ENCODE results near the gene MTHFSD.
A peak's percentile ranks its signal among the peaks of the same experiment; 100 is the strongest.

MTHFSD gene

DNA sequence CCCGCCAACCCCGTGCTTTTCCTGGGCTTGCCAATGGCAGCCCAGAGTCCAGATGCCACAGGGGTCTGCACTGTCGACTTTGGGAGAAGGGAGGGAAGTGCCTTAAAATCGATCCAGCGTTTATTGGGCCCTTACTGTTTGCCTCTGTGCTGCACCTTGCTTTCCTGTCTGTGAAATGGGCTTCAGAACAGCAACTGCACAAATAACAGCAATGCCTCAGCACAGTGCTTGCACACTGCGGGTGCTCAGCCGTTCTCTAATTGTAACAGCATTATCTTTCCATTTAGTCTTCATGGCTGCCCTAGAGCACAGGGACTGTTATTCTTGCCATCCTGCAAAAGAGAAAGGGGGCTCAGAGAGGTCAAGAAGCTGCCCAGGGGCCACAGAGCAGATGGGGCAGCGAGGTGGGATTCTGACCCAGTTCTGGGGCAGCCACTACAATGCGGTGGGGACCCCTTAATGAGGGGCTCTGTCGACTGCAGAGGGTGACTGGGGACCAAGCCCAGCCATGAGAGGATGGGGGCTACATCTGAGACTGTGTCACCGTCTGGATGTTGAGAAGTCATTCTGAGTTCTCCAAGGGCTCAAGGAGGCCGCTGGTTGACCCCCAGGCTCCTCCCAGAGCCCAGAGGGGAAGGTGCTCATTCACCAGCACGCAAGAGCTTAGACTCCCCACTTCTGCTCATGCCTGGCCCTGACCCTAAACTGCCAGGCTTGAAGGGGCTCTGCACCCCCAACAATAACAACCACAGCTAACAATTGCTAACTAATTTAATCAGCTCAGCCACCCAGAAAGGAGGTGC lies 54.1 kb downstream of the MTHFSD start:
- no peak for DNase-seq (ENCODE audit: low spot score)

DNA sequence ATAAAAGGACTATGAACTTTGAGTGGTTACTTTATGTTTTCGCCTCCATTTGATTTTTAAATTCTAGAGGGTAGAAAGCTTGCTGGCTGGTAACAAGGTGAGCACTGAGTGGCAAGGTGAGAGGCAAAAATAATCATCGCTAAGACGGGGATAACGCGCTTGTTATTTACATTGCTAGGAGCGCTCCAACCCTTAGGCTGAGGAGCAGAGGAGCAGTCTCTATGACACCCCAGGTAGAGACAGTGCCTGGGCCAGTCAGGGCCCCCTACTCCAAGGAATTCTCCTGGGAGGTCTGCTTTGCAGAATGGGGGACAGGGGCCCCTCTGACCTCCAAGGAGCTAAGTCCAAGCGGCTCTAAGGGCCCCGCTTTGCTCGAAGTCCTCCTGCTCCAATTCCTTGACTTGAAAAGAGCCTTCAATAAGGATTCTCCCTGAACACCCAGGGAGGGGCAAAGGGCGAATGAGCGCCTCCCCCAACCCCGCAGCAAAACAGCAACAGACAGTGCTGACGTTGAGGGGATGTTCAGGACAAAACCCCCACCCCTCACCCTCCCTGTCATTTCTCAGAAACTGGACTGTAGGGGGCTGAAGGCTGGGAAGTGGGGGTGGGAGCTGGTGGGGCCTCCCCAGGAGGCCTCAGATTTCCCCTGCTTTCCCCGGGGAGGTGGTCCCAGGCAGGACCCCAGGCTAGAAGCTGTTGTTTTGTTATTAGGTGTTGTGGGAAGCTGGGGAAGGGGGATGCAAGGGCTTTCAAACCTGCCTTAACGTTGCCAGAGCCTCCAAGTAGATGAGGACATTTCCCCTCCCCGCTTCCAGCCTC lies 54.9 kb downstream of the MTHFSD start:
- DNase-seq (ENCODE audit: low spot score): no peak

DNA sequence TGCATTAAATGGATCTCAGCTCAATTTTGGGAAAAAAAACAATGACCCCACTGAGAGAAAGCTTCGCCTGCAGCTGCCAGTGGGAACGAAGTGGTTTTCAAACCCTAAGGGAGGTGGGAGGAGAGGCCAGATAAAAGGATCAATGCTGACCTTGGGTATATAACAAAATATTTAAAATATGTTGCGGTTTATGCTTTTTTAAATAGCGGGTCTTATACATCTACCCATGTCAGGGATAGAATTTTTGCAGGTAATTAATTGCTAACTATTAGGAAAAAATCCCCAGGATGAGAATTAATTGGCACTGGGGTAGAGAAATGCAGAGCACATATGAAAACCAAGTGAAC lies 55.6 kb downstream of the MTHFSD start:
- no peak for DNase-seq (ENCODE audit: low spot score)

DNA sequence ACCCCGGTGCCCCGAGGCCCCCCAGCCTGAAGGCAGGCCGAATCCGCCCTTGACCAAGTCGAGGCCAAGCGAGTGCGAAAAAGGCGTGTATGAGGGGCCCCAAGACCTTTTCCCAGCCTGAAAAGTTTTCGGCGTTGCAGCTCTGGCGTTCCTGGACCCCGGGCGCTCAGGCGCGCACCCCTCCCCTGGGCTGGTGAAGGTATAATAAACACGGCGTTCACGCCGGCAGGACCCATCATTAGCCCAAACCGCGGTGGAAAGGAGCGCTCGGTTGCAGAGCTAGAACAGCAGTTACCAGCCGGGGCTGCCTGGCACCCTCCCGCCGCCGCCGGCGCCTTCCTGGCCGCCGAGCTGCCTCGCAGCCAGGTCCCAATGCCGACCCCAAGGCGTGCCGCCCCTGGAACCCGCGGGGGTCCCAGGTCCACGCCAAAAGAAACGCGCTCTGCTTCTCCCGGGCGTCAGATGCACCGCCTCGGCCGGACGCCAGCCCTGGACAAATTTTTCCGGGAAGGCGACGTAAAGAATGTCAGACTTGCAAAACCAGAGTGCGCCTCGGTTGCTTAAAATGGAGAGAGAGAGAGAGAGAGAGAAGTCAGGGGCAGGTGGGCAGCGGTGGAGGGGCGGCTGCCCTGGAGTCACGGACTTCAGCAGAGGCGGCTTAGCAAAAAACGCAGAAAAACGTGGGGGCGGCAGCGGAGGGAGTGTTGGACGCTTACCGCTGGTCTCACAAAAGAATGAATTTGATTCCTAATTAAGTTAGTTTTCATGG lies 56.2 kb downstream of the MTHFSD start:
- no peak for DNase-seq (ENCODE audit: low spot score)

DNA sequence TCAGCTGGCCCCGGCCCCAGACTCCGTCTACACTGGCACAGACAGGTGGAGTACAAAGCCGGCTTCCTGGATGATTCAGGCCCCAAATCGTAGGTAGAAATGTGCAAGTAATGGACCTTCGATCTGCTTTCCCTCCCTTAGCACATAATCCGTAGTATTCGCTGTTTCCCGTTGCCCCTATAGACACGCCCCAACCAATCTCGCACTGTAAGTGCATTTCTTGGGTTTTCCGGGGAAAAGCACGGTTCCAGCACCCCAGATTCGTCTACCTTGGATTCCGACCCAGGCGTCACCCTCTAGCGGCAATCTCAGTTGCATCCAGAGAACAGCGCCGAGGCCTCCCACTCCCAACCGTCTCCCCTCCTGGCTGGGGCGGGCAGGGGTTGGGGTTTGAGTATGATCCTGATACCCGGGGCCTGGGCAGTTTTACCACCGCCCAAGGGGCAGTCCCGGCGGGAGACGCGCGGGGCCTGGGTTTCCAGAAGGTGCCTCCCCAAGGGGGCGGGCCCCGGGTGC lies 56.8 kb downstream of the MTHFSD start:
- DNase-seq (ENCODE audit: low spot score): no peak

DNA sequence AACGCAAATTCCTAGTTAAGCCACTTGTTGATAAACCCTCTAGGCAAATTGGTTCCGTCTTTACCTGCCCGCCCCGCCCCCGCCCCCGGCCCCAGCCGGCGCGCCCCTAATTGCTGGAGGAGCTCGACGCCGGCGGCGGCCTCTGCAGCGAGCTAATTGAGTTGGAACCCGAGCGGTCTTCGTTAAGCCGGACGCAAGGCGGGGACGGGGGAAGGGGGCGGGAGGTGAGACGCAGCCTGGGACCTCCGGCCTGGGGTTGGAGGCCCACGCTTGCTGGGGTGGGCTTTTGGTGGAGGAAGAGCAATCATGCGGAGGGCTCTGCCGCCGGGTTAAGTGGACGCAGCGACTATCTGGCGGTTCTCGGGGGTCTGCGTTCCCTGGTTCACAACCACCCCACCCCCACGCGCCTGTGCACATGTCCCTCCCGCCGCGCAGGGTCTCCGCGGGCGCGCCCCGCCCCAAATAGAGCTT lies 57.4 kb downstream of the MTHFSD start:
- DNase-seq (ENCODE audit: low spot score): no peak

DNA sequence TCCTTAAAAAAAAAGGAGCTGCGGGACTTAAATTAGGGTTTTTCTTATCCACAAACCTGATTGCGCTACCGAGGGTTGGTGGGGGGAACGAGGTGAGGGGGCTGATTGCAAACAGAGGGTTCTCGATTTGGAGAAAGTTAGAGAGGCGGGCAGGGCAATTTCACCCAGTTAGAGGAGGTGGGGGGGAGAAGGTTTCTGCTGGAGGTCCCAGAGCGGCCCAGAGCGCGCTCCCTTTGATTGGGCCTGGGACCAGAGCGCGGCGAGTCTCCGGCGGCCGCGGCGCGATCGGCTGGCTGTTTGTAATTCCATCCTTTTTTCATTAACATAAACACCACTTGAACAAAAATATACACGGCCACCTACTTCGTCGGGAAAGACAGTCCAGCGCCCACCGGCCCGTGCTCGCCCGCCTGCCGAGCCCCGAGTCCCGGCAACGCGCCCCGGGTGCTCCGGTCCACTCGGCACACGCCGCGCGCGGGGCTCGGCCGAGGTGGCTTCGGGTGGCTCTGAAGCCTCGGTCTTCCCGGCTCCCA lies 58.0 kb downstream of the MTHFSD start:
- DNase-seq (ENCODE audit: low spot score): no peak

DNA sequence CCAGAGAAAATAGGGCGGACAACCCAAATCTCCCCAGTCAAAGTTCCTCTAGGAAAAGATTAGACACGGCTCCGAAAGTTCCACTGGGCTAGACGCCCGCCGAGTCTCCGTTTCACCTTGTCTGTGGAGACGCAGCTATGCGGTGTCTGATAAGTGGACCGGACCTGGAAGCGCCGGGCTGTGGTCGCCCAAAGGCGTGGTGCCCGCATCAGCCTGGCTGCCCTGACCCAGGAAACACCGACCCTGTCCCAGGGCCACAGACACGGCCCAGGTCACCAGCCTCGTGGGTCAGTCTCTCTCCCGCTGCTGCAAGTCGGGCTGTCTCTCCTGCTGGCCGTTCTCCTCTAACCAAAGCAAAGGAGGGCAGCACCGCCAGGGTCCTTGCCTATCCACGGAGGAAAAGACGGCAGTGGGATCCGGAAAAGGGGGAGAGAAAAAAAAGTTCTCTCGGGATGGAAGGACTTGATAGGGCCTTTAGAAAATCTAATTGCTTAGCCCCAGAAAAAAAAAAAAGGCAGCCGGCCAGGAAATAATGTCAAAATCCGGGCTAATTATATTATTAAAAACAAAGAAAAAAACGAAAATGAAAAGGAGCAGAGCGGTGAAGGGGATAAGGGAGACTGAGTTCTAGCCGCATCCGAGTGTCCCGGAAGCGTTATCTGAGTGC lies 58.6 kb downstream of the MTHFSD start:
- no peak for DNase-seq (ENCODE audit: low spot score)

DNA sequence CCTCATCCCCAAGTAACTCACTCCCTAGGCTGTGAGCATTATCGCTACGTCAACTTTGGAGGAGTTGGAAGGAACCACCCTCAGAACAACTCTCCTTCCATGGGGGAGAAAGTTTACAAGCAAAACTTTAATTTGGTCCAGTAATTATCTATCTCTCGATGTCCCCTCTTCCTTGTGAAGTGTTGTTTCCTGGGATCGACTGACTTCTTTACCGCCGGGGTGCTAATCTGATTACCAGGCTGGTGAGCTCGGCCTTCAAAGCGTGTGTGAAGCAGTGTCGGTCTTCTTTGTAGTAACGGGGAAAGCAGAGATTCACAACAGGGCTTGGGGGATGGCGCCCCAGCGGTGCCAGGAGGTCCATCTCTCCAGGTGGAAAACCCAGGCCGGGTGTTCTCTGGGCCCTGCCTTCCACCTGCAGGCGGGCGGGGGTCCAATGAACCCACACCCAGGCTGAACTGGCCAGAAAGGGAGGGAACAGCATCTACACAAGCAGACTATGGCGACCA lies 59.2 kb downstream of the MTHFSD start:
- DNase-seq (ENCODE audit: low spot score): no peak

DNA sequence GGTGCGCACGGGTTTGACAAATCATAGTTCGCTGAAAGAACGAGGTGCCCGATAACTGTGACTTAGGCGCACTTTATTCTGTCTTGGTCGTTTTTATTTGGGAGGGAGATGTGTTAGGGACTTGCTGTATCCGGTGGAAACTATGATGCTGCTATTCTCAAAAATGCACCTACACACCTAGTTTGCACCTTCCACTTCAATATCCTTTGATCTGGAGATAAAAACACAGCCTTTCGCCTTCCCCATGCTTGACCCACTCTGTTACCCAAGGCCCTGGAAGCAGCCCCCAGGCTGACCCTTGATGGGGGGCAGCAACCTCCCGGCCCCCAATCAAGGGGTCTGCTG lies 59.7 kb downstream of the MTHFSD start:
- no peak for DNase-seq (ENCODE audit: low spot score)

DNA sequence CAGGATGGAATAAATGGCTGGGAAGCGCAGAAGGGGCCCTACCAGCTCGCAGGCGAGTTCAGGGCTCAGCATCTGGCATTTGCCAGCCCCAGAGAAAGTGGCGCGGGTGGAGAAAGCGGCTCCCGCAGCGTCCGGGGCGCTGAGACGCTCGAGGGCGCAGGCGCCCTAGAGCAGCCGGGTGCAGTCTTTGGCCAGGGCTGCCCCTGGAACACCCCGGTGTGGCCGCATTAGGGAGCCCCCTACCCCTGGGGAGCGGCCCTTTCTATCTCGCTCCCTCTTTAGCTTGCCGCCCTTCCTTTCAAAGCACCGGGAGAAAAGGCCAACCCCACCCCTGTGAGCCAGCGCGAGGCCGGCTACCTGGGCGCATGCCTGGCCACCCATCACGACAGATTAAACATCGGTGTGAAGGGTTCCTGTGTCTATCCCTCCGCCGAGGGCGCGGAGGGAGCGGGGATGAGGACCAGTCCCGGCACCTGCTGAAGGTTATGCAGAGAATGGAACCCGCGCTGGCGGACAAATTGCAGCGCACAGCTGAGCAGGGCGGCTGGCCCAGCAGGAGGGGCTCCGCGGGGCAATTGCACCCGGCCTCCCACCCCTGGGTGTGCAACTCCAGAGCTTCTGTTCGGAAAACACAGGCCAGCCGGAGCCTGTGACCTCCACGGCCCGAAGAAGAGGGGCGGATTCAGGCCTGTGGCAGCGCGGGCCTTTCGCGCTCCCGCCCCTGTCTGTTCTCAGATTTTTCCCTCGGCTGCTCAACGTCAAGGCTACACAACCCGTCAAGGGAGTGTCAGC lies 60.3 kb downstream of the MTHFSD start:
- DNase-seq (ENCODE audit: low spot score): no peak

DNA sequence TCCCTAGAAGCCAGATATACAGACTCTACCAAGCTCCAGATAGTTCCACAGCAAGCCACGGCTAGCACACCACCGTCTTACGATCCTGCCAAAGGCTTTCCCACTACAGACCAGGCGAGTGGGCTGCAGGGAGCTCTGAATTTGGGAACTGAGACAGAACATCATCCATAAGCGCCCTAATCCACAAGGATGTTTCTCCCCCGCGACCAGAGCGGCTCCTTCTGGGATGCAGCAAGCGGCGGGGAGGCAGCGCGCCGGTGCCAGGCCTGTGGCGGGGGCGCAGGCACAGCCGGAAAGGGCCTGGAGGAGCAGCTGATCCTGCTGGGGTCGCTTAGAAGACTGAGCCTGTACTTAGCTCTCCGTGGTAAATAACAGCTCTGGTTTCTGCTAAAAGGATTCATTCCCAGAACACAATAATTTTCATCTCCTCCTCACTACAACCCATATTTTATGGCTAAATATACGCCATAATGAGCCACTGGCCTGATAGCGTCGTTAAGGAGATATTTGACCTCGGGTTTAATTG lies 60.9 kb downstream of the MTHFSD start:
- DNase-seq (ENCODE audit: low spot score): no peak

DNA sequence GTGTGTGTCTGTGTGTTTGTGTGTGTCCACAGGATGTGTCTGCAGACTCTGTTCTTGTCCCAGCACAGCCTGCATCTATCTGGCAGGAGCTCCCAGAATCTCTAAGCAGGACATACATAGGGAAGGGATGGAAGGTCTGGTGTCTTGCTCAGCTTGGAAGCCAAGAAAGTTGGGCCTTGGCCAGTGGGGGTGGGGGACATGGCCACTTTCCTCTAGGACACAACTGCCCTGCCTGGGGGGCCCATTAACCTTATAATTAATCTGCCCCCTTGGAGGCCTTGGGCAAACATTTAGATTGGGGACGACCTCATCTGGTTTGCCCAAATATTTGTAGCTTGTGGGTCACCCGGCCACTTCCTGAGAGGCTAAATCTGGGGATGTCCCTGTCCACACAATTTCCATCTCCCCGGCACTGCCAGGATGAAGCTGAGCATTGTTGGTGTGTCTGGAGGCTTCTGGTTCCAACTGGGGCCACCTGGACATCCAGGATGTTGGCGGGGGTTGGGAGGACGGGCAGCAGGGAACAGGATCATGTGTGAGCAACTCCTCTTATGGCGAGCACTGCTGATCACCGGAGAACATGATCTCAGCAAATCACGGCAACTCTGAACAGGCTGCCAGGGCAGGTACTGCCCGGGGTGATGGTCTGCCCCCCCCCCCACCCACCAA lies 61.9 kb downstream of the MTHFSD start:
- no peak for DNase-seq (ENCODE audit: low spot score)

DNA sequence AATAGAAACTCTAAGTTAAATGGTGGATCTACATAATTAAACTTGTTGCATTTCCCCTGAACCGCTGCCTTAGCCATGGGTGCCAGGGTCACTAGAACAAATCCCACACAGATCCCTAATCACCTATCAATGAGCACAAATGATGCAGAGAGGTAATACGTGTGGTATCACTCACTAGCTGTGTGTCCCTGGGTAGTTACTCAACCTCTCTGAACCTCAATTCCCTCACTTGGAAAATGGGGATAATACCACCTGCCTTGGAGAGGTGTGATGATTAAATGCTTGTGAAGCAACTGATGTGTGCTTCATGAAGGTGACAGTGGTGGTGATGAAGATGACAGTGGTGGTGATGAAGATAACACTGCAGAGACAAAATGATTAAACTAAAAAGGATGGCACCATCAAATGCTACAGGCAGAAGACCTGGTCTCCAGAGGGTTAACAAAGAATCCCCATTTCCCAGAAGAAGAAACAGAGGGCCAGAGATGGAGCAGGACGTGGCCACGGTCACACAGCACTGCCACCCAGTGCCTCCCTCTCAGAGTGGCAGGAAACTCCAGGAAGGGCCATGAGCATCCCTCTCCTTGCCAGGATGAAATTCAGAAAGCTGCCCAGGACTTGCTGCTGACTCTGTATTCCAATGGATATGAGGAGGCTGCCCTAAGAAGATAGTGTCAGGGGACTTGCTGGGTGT lies 62.6 kb downstream of the MTHFSD start:
- no peak for DNase-seq (ENCODE audit: low spot score)

DNA sequence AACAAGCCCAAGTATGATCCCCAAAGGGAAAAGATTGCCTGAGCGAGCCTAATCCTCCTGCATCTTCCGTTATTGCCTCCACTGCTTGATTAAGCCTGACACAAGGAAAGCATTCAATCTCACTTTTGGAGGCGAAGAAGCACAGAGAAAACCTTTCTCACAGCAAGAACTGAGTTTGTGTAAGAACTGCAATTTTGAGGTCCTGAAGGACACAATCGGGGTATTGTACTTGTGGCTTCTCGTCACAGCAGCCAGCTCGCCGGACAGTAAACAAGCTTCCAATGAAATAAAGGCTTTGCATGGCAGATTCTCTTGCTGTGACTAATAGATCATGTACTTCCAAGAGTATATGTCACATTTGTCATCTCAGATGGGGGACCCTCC lies 63.4 kb downstream of the MTHFSD start:
- peak; percentile 92 for DNase-seq (ENCODE audit: low spot score)

DNA sequence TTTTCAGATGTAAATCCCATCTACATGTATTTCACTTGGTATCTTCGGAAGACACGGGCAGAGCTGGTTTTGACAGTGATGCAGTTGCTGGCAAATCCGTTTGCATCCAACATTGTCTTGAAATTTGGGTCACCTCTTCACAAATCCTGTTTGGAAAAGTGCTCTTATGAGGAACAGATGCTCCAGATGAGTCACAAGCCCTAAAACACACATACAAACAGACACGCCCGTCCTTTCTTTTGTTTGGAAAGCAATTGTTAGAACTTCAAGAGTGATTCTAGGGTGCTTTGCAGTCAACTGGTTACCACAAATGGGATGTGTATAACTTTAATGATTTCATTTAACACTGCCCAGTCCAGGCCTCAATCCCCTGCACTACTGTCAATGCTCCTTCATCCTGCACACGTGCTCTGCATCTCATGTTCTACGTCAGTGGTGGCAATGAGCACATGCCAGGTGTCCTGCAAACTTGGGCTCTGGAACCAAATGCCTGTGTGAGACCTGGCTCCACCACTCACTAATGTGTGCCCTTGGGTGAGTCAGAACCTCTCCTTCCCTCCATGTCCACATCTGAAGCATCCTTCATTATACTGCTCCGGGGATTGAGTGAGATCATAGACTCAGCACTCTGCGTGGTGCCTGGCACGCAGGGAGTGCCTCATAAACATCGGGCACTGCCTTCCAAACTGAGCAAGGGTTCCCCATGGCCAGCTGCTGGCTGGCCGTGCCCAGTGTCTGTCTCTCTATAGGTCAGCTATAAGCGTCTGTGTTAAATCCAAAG lies 64.0 kb downstream of the MTHFSD start:
- DNase-seq (ENCODE audit: low spot score): no peak

DNA sequence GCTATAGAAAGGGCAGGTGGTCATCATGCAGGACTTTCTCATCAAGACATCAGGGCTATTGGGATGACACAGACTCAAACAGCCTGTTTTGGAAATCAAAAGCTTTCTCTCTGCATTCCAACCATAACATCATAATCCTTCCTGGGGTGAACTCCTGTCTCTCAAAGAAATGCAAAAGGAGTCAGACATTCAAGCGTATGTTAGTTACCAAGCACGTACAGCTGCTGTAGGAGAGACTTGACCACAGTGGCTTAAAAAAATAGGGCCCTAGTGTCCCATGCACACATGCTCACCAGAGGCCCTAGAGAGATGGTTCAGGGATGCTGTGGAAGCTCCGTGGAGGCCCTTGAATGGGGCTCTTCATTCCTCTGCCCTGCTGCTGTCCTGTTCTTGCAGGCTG lies 69.3 kb downstream of the MTHFSD start:
- no peak for DNase-seq (ENCODE audit: low spot score)

DNA sequence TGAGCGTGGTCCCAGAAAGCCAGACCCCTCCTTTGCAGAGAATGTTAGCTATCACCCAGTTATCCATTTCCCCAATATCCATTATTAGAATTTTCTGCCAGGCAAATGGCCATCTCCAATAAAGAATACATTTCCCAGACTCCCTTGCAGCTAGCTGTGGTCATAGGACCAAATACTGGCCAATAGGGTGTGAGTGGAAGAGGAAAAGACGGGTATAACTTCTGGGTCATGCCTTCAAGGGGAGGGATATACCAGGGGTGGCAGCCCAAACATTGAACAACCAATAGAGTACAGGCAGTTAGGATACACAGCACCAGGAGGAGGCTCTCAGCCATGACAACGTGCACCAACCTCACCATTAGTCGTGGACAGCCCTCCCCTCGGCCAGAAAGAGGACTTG lies 70.8 kb downstream of the MTHFSD start:
- no peak for DNase-seq (ENCODE audit: low spot score)

Measured in pons (tissue), 1 donor.